GM19463 (cell line): ENCODE data around the gene NFATC2.
A peak's percentile ranks its signal among the peaks of the same experiment; 100 is the strongest.
"Not testable (repeated sequence)": the region's sequence is repeated elsewhere in the genome, so short reads cannot be mapped to it uniquely, and the experiment has no call there.

Source experiments
- ATAC-seq: cut with Tn5 transposase; IDR thresholded peaks from one replicate; pipeline ENCODE4 v1.9.1; 2021; ENCODE audit warnings: mild to moderate bottlenecking, moderate library complexity; ENCODE audit not compliant: unreplicated experiment

Gene NFATC2

GRCh38 chr20:51541189-51542032 is 1.1 kb downstream of the NFATC2 start:
- peak; percentile 62 for ATAC-seq

GRCh38 chr20:51540580-51540979 is 1.9 kb downstream of the NFATC2 start:
- ATAC-seq, result no peak

- not testable (repeated sequence) for ATAC-seq
Measured at GRCh38 chr20:51540074-51540473, 2.4 kb downstream of the NFATC2 start.

GRCh38 chr20:51536116-51537069 is 6.1 kb downstream of the NFATC2 start:
- ATAC-seq, result no peak

GRCh38 chr20:51535674-51536073 is 6.8 kb downstream of the NFATC2 start:
- no peak for ATAC-seq

- ATAC-seq, result no peak
Measured at GRCh38 chr20:51535075-51535386, 7.5 kb downstream of the NFATC2 start.

- no peak for ATAC-seq
Measured at GRCh38 chr20:51533291-51534172, 9.0 kb downstream of the NFATC2 start.

GRCh38 chr20:51532577-51533191 is 9.8 kb downstream of the NFATC2 start:
- ATAC-seq, result no peak

- ATAC-seq, result no peak
Measured at GRCh38 chr20:51531712-51532456, 10.6 kb downstream of the NFATC2 start.

GRCh38 chr20:51531141-51531710 is 11.3 kb downstream of the NFATC2 start:
- ATAC-seq, result peak; percentile 71

GRCh38 chr20:51529758-51530157 is 12.8 kb downstream of the NFATC2 start:
- no peak for ATAC-seq

- no peak for ATAC-seq
Measured at GRCh38 chr20:51529081-51529681, 13.3 kb downstream of the NFATC2 start.

GRCh38 chr20:51528263-51529027 is 14.1 kb downstream of the NFATC2 start:
- ATAC-seq, result peak; percentile 25

GRCh38 chr20:51526754-51527153 is 15.8 kb downstream of the NFATC2 start:
- no peak for ATAC-seq

- ATAC-seq, result no peak
Measured at GRCh38 chr20:51526106-51526470, 16.4 kb downstream of the NFATC2 start.

GRCh38 chr20:51525241-51526105 is 17.0 kb downstream of the NFATC2 start:
- ATAC-seq, result peak; percentile 49

GRCh38 chr20:51523276-51524013 is 19.1 kb downstream of the NFATC2 start:
- ATAC-seq, result no peak
